ENCODE measurements around the gene HIVEP3. TPM values are rescaled to one million over a fixed set of nuclear protein-coding genes. Genes with fewer than 3 reads are reported as not detected.

Gene HIVEP3
- total RNA-seq, 1 donor, result 1.8 TPM

DNA sequence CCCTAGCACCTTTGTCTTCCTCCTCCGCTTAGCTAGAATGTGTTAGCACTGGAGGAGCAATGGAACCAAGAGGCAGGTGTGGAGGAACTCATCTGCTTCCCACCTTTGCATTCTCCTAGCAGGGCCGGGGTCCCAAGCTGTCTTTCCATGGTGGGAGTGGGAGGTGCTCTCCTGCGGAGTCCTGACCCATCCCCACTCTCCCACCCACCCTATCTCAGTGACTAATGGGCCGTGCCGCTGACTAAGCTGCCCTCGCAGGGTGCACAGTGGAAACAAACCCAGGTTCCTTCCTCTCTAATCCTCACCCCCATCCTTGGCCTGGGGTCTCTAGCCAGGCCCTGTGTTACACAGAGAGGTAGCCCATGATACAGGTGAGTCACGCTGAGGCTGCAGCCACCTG lies 177.5 kb downstream of the HIVEP3 start:
- H3K4me2 ChIP-seq (ENCODE audit: insufficient read depth, low read length), result no peak overlapping the region
- no peak overlapping the region for H3K4me3 ChIP-seq (ENCODE audit: insufficient read depth, low read length)
- H3K9me3 ChIP-seq (ENCODE audit: low read depth, low read length), result no peaks in the 10 kb centered on the region
- H3K27ac ChIP-seq (ENCODE audit: low read depth, low read length), result peak overlapping the region; percentile 74
- peaks cover 44% of the 10 kb centered on the region for H3K4me1 ChIP-seq (ENCODE audit: insufficient read depth, low read length)
- no peaks in the 10 kb centered on the region for H4K20me1 ChIP-seq (ENCODE audit: insufficient read depth, low read length)
- no peak overlapping the region for H2AFZ ChIP-seq (ENCODE audit: low read length)
- no peaks in the 10 kb centered on the region for H3K27me3 ChIP-seq (ENCODE audit: insufficient read depth, low read length)
- H3K36me3 ChIP-seq (ENCODE audit: insufficient read depth, low read length), result no peaks in the 10 kb centered on the region
- TF ChIP-seq, protein P1, sequence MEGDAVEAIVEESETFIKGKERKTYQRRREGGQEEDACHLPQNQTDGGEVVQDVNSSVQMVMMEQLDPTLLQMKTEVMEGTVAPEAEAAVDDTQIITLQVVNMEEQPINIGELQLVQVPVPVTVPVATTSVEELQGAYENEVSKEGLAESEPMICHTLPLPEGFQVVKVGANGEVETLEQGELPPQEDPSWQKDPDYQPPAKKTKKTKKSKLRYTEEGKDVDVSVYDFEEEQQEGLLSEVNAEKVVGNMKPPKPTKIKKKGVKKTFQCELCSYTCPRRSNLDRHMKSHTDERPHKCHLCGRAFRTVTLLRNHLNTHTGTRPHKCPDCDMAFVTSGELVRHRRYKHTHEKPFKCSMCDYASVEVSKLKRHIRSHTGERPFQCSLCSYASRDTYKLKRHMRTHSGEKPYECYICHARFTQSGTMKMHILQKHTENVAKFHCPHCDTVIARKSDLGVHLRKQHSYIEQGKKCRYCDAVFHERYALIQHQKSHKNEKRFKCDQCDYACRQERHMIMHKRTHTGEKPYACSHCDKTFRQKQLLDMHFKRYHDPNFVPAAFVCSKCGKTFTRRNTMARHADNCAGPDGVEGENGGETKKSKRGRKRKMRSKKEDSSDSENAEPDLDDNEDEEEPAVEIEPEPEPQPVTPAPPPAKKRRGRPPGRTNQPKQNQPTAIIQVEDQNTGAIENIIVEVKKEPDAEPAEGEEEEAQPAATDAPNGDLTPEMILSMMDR (IDR thresholded peaks at IDR 0.05; ENCODE audit: extremely low read depth, low read depth, low read length), result no peak
- H3K79me2 ChIP-seq (ENCODE audit: insufficient read depth, low read length), result no peaks in the 10 kb centered on the region
- DNase-seq (ENCODE audit: insufficient read length, low spot score, missing footprints), result no peak

DNA sequence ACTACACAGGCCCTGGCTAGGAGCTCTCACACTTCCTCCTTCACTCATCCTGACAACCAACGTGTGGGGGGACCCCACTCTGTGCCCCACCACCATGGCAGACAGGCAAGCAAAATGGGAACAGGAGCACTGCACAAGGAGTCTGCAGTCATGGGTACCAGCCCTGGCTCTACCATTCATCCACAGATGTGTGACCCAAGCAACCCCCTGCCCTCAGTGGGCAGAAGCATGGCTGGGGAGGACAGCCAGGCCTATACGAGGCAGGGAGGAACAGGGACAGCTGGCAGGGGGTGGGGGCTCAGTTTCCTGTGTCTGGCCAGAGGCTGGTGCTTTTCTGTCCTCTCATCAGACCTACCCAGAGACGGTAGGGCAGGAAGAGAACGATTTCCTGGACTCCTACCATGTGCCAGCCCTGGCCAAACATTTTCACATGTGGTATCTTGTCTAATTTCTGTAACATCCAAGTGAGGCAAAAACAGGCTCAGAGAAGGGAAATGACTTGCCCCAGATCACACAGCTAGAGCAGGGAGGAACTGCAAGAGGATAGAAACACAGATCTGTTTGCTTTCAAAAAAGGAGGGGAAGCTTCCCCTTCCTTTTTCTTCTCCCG lies 178.0 kb downstream of the HIVEP3 start:
- Histone ChIP-seq H3K4me2 (ENCODE audit: insufficient read depth, low read length) (no peak overlapping the region), H3K36me3 (ENCODE audit: insufficient read depth, low read length) (no peaks in the 10 kb centered on the region), H3K4me3 (ENCODE audit: insufficient read depth, low read length) (no peak overlapping the region), H2AFZ (ENCODE audit: low read length) (no peak overlapping the region), H3K9me3 (ENCODE audit: low read depth, low read length) (no peaks in the 10 kb centered on the region), H3K4me1 (ENCODE audit: insufficient read depth, low read length) (peaks cover 44% of the 10 kb centered on the region), H3K27me3 (ENCODE audit: insufficient read depth, low read length) (no peaks in the 10 kb centered on the region), H4K20me1 (ENCODE audit: insufficient read depth, low read length) (no peaks in the 10 kb centered on the region), H3K79me2 (ENCODE audit: insufficient read depth, low read length) (no peaks in the 10 kb centered on the region), H3K27ac (ENCODE audit: low read depth, low read length) (peak overlapping the region; percentile 74)
- TF ChIP-seq, protein P1 (IDR thresholded peaks at IDR 0.05; ENCODE audit: extremely low read depth, low read depth, low read length), result no peak
- DNase-seq (ENCODE audit: insufficient read length, low spot score, missing footprints), result no peak

DNA sequence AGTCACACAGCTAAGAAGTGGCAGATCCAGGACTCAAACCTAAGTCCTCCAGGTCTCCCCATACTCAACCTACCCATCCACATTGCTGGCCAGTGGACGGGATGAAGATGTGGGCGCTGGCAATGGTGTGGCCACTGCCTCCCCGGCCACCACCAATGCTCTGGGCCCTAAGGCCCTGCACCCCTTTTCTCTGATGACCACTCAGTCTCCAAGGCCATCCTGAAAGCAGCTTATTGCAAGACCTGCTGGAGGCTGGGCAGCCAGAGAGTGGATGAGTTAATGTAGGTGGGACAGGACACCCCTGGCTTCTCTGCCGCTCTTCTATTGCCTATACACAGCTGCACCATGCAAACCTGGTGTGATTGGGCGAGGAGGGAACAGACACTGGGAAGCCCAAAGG lies 178.7 kb downstream of the HIVEP3 start:
- Histone ChIP-seq H3K27ac (ENCODE audit: low read depth, low read length) (peak overlapping the region; percentile 78), H4K20me1 (ENCODE audit: insufficient read depth, low read length) (no peaks in the 10 kb centered on the region), H3K4me3 (ENCODE audit: insufficient read depth, low read length) (no peak overlapping the region), H3K4me1 (ENCODE audit: insufficient read depth, low read length) (peaks cover 44% of the 10 kb centered on the region), H3K79me2 (ENCODE audit: insufficient read depth, low read length) (no peaks in the 10 kb centered on the region), H3K27me3 (ENCODE audit: insufficient read depth, low read length) (no peaks in the 10 kb centered on the region), H3K9me3 (ENCODE audit: low read depth, low read length) (no peaks in the 10 kb centered on the region), H3K36me3 (ENCODE audit: insufficient read depth, low read length) (no peaks in the 10 kb centered on the region), H3K4me2 (ENCODE audit: insufficient read depth, low read length) (no peak overlapping the region), H2AFZ (ENCODE audit: low read length) (no peak overlapping the region)
- TF ChIP-seq, protein P1 (IDR thresholded peaks at IDR 0.05; ENCODE audit: extremely low read depth, low read depth, low read length), result no peak
- no peak for DNase-seq (ENCODE audit: insufficient read length, low spot score, missing footprints)

DNA sequence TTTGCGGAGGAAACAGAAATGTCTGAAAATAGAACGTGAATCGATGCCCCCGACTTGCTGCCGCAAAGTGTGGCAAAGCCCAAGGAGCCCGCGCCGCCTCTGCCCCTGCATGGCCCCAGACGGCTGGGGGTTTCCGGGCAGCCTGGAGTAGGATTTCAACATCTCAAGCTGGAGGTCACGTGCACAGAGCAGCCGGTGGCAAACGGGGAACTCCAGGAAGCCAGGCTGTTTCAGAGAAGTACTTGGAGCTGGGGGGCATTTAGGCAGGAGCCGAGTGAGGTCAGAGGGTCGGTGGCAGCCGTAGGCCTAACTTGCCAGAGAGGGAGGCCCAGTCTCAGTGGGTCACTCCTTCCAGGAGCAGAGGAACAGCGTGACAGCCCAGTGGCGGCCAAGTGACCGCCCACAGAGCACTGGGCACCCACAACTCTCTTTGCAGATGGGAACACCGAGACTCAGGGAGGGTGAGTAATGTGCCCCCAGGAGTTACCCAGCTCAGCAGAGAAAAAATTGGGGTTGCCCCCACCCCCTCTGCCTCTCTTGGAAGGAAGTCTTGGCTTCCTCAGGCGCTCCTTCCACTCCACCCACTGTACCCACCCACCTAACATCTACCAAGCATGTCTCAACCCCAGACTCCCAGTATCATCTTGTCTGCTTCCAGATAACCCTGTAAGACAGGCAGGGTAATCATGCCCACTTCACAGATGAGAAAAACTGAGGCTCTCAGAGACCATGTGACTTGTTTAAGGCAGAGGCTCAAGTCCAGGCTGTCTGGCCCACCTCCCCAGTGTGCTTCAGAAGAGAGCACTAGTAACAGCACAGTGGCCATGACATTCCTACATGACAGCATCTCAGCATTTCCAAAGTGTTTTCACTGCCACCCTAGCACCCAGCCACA lies 179.4 kb downstream of the HIVEP3 start:
- Histone ChIP-seq H3K79me2 (ENCODE audit: insufficient read depth, low read length) (no peaks in the 10 kb centered on the region), H3K27ac (ENCODE audit: low read depth, low read length) (peak overlapping the region; percentile 78), H3K4me3 (ENCODE audit: insufficient read depth, low read length) (peak overlapping the region; percentile 53), H4K20me1 (ENCODE audit: insufficient read depth, low read length) (no peaks in the 10 kb centered on the region), H3K36me3 (ENCODE audit: insufficient read depth, low read length) (no peaks in the 10 kb centered on the region), H3K4me2 (ENCODE audit: insufficient read depth, low read length) (peak overlapping the region; percentile 42), H2AFZ (ENCODE audit: low read length) (peak overlapping the region; percentile 90), H3K27me3 (ENCODE audit: insufficient read depth, low read length) (no peaks in the 10 kb centered on the region), H3K4me1 (ENCODE audit: insufficient read depth, low read length) (peaks cover 44% of the 10 kb centered on the region), H3K9me3 (ENCODE audit: low read depth, low read length) (no peaks in the 10 kb centered on the region)
- TF ChIP-seq, protein P1 (IDR thresholded peaks at IDR 0.05; ENCODE audit: extremely low read depth, low read depth, low read length), result no peak
- peak; percentile 93 for DNase-seq (ENCODE audit: insufficient read length, low spot score, missing footprints)

Measured in osteoblast (primary cell).